NCI-H1105 treated with DMSO at 0.1 percent for 48 hours (cell line): ENCODE data around the gene TAOK3.
A peak's percentile ranks its signal among the peaks of the same experiment; 100 is the strongest.
"Not testable (repeated sequence)": the region's sequence is repeated elsewhere in the genome, so short reads cannot be mapped to it uniquely, and the experiment has no call there.

Source experiments
- DNase-seq: peaks from one replicate; lab custom pipeline; 2025; lab: John Stamatoyannopoulos, UW

Gene TAOK3

DNA sequence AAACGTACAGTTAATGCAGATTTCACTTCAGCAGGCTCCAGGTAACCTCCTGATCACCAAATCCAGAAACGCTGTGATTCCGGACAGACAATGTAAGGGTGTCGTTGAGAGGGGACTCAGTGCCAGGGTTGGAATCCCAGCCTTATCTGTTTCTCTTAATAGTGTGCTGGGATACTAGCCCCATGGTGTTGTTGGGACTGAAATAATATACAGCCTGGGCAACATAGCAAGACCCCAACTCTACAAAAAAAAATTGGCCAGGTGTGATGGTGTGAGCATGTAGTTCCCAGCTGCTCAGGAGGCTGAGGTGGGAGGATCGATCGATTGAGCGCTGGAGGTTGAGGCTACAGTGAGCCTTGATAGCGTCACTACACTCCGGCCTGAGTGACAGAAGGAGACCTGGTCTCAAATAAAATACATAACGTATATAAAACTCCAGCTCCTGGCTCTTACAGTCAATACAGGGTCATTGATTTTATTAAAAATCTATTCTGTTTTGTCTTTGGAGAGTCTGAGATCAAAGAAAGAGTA is 235.5 kb downstream of the TAOK3 start:
- DNase-seq, result no peak

DNA sequence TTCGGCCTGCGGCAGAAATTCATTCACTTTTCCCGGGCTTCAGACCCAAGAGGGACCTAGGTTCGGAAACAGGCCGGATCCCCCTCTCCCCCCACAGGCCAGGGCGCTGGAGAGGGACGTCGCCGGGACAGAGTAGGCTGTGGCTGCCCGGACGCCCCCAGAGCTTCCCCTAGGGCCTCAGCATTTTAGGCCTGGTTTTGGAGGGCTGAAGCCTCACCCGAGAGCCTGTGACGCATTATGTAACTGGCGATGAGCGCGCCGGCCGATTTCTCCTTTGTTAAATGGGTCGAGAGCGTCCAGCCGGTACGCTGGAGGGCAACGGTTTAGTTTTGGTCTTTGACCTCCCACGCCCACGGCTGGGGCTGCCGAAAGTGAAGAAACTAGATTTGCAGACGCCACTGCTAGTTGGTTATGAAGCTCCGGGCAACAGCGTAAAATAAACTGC is 236.1 kb downstream of the TAOK3 start:
- no peak for DNase-seq

DNA sequence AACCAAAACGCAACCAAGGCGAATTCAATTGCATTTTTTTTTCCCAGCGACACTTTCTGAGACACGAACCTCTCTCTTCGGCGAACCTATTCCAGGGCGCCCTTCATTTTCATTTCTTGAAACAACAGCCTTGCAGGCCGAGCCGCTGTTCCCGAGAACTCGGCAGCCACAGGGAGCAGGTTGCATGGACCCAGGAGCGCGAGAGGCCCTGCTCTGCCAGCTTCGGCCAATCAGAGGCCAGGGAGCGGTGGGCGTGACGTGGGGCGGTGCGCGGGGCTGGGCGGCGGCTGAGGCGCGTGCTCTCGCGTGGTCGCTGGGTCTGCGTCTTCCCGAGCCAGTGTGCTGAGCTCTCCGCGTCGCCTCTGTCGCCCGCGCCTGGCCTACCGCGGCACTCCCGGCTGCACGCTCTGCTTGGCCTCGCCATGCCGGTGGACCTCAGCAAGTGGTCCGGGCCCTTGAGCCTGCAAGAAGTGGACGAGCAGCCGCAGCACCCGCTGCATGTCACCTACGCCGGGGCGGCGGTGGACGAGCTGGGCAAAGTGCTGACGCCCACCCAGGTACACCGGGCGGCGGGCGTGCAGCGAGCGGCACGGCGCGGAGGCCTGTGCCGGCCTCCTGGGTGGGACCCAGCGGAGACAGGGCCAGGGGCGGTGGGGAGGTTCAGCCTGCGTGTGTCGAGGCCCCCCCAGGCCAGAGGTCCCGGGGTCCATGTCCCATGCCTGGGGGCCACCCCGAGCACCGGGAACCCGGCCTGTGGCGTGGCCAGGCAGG is 236.7 kb downstream of the TAOK3 start, which contains the start of gene PEBP1:
PEBP1 (plus strand) TSS at position 337 of the 771 bp plus-strand sequence; CDS start at position 423, 86 bp downstream.
- DNase-seq, result no peak

DNA sequence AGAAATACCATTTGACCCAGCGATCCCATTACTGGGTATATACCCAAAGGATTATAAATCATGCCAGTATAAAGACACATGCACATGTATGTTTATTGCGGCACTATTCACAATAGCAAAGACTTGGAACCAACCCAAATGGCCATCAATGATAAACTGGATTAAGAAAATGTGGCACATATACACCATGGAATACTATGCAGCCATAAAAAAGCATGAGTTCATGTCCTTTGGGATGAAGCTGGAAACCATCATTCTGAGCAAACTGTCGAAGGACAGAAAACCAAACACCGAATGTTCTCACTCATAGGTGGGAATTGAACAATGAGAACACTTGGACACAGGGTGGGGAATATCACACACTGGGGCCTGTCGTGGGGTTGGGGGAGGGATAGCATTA is 243.3 kb downstream of the TAOK3 start:
- DNase-seq, result not testable (repeated sequence)

DNA sequence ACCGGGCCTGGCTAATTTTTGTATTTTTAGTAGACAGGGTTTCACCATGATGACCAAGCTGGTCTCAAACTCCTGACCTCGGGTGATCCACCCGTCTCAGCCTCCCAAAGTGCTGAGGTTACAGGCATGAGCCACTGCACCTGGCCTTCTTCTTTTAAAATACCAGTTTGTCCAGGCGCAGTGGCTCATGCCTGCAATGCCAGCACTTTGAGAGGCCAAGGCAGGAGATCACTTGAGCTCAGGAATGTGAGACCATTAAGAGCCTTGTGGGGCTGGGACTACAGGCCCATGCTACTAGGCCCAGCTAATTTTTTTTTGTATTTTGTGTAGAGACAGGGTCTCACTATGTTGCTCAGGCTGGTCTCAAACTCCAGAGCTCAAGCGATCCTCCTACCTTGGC is 244.8 kb downstream of the TAOK3 start:
- no peak for DNase-seq

DNA sequence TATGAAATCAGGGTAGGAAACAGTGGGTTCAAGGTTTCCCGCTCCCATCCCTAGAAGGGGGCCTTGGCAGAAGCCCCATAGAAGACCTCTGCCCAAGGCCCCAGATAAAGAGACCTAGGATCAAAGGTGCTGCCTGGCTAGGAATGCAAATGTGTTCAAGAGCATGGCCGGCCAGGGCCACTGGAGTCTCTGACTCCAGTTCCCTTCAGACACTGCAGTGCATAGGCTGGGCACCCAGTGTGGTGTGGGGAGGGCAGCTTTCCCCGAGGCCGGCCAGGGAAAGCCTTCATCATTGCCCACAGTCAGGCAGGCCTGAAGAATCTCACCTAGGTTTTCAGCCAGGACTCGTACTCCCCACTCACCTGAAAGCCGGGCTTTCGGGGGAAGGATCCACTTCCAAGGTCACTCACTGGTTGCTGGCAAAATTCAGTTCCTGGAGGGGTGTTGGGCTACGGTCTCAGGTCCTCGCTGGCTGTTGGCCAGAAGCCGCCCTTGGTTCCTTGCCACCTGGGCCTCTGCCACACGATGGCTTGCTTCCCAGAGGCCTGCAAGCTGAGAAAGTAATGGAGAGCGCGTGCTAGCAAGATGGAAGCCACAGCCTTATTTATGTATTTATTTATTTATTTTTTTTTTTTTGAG is 246.5 kb downstream of the TAOK3 start:
- DNase-seq, result peak; percentile 64

DNA sequence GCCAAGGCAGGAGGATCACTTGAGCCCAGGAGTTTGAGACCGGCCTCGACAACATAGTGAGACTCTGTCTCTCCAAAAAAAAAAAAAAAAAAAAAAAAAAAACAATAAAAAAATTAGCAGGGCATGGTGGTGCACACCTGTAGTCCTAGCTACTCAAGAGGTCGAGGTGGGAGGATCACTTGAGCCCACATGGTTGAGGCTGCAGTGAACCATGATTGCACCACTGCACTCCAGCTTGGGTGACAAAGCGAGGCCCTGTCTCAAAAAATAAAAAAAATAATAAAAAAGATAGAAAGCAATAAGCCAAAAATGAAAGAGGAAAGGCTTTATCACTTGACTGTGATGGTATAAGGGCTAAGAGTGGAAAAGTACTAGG is 247.0 kb downstream of the TAOK3 start:
- DNase-seq, result no peak

DNA sequence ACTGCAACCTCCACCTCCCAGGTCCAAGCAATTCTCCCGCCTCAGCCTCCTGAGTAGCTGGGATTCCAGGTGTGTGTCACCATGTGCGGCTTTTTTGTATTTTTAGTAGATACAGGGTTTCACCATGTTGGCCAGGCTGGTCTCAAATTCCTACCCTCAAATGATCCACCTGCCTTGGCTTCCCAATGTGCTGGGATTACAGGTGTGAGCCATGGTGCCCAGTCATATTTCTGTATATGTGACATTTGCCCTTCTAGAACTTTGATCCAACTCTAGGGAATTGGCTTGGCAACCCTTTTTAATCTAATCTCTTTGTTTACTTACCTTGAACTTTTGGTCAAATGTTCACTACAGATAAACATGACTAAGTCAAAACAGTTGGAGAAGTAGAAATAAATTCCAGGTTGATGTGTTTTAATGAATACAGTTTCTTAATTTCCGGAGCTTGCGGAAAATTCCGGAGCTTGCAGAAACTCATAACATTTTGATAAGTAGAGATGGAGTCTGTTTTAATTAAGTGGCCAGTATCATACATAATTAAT is 248.3 kb downstream of the TAOK3 start:
- no peak for DNase-seq

DNA sequence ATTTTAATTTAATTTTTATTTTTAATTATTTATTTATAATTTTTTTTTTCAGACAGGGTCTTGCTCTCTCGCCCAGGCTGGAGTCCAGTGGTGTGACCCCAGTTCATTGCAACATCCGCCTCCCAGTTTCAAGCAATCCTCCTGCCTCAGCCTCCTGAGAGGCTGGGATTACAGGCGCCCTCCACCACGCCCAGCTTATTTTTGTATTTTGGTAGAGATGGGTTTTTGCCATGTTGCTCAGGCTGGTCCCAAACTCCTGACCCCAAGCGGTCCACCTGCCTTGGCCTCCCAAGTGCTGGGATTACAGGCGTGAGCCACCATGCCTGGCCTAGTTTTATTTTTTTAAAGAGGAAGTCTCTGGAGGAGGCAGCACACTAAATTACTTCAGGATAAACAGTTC is 250.4 kb downstream of the TAOK3 start:
- no peak for DNase-seq

DNA sequence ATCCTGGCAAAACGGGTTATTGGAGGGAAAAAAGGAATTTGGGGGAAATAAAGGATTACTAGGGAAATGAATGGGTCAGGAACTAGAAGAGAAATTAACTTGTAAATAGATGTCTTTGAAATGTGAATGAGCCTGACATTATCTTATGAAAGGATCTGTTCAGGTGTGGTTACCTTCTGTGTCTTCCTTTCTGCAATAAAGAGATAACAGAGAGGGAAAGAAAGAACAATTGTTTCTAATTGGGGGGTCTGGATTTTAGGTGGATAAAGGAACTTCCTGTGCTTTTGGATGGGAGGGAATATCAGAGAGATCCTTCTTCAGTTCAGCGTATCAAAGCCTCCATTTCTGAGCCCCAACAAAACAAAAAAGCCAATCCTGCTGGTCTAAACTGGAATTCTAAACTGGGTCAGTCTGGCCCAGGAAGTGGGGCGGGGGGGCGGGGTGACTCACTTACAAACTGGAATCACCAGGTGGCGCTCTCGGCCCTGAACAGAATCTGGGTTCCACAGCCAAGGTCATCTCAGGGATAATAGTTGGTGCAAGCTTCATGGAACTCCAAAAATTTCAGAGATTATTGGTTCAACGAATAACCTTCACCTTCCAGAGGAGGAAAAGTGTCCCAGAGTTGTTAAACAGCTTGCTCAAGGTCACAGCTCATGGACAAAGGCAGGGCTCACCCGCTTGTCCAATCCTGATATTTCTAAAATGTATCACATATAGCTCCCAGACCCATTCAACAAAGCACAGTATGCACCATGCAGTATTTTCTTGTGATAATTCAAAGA is 251.9 kb downstream of the TAOK3 start:
- peak; percentile 60 for DNase-seq

DNA sequence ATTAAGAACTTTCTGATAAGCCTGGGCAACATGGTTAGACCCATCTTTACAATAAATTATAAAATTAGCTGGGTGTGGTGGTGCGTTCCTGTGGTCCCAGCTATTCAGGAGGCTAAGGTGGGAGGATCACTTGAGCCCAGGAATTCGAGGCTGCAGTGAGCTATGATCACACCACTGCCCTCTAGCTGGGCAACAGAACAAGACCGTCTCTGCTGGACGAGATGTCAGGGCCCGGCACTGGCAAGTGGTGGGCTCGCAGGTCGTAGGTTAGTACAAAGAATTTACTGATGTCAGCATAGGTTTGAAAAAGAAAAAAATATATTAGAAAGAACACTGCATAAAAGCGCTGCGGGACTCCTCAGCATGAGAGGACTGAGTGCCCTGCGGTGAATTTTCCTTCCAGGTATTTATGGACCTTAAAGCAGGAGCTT is 253.2 kb downstream of the TAOK3 start:
- no peak for DNase-seq

DNA sequence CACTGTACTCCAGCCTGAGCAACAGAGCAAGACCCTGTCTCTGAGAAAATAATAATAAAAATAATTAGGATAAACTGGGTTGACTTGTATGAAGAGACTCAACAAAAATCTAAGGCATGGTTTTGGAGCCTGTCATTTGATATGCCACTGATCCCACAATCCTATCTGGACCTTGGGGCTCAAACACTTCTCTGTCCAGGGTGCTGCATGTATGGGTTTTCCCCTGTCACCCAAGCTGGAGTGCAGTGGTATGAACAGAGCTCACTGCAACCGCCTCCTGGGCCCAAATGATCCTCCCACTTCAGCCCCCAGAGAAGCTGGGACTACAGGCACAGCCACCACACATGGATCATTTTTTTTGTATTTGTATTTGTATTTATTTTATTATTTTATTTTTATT is 263.6 kb downstream of the TAOK3 start:
- DNase-seq, result no peak

DNA sequence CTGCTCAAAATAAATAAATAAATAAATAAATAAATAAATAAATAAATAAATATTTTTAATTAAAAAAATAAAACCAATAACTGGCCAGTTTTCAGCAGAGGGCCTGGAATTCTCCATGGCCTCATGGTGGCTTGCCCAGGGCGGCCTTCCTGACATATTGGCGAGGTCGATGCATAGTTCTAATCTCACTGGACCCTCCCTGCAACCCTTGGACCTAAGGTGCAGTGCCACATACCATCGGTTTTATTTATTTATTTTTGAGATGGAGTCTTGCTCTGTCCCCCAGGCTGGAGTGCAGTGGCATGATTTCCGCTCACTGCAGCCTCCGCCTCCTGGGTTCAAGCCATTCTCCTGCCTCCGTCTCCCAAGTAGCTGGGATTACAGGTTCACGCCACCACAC is 265.0 kb downstream of the TAOK3 start:
- DNase-seq, result no peak

DNA sequence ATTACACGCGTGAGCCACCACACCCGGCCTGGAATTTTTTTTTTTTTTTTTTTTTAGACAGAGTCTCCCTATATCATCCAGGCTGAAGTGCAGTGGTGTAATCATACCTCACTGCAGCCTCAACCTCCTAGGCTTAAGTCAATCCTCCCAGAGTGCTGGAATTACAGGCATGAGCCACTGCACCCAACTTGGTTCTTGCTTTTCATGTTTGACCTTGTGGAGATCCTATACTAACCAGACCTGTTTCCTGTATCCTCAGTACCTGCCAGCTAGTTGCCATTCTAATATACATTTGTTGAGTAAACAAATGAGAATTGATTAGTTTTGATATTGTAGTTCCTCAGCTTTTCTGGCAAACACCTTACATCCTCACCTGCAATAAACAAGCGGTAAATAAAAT is 265.7 kb downstream of the TAOK3 start:
- no peak for DNase-seq

DNA sequence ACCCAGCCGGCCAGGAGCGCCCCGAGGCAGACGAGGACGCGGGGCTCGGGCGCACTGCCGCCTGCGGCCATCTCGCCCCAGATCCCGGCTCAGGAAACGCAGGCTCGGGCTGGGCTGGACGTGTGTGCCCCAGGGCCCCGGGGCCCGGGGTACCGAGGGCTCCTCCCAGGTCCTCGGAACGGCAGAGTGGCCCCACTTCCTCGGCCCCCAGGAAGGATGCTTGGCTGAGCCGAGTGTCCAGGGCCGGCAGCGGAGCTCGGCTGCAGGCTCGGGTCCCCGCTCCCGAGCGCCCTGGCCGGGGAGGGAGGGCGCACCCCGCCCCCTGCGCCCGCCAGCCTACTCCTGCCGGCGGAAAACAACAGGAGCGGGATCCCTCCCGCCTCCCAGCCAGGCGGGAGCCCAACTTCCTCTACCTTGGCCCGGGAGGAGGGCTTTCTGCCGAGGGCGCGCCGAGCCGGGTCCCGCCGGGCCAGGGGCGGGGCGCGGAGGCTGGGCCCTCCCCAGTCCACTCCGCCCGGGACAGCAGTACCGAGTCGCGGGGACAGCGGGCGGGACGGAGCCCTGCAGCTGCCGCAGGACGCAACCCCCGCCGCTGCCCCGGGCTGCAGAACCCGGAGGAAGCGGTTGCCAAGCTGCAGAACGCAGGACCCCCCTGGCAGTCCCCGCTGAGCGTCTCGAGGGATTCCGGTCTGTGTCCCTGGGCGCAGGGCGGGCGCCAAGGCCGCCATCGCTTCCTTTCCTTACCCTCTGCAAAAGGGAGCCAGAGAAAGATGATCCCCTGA is 268.9 kb downstream of the TAOK3 start, which contains the start of gene VSIG10:
VSIG10 (minus strand) TSS at position 411 of the 782 bp plus-strand sequence; CDS start at position 71, 340 bp downstream.
- peak; percentile 65 for DNase-seq

DNA sequence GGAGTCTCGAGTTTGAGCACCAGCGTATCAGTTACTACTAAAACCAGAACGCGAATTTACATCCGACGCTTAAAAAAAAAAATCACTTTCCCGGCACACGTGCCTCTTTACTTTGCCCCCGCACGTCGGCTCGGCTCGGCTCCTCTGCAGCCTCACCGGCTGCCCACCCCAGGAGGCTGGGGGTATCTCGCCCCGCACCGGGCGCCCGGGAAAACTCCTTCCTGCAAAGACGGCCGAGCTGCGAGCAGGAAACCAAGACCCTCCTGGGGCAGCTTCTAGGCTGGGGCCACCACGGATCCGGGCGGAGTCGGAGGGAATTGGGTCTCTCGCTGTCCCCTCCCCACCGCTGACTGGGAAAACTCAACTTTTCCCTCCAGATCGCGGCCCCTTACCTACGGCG is 269.5 kb downstream of the TAOK3 start:
- DNase-seq, result peak; percentile 60

DNA sequence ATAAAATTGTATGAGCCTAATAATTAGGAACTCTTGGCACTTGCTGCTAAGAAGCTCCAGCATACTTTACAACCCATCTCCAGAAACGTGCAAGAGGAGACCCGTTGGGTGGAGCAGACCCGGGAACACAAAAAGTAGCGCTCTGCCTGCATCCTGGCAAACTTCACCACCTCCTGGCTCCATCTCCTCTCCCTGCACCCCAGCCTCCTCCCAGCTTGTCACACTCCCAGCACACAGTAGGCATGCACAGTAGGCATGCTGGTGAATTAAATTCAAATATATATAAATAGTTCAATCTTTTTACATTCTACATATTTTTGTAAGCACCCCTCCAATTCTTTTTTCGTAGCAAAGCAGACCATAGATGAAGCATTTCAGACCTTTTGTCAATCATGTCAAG is 270.1 kb downstream of the TAOK3 start:
- no peak for DNase-seq

DNA sequence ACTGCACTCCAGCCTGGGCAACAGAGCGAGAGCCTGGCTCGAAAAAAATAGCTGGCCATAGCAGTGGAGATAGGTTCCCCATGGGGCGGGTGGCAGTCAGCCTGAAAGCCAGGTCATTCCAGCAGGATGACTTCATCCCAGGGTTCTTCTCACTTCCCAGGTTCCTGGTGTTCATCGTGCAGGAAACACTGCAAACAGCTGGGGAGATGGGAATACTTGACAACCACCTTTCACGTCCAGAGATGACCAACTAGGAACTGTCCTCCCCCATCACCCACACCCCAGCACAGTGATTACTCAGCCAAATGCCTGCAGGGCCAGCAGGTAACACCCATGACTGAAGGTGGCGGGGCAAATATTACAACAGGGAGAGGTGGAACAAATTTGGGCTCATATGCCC is 270.6 kb downstream of the TAOK3 start:
- no peak for DNase-seq

DNA sequence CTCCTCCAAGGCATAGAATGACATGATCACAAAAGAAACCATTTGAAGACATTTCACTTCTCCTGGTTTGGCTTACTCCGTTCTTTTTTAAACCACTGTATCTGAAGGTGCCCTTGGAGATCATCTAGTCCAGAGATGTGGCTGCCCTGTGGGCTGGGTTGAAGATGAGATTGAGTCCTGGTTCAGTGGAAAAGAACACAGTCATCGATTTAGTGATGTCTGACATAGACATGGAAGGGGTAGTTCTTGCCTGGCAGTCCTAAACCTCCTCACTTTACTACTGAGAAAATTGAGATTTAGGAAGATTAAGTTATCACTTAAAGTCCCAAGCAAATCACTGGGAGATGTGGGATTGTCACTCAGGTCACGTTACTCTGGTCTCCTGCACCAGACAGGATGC is 271.7 kb downstream of the TAOK3 start:
- DNase-seq, result no peak
